ENCODE measurements around the gene TCF15.

GRCh38 chr20:600141-600540 lies 10.0 kb downstream of the TCF15 start:
- no peak for TF ChIP-seq CTCF (IDR thresholded peaks at IDR 0.05)
- no peak for TF ChIP-seq POLR2A (IDR thresholded peaks at IDR 0.05)
- no peak for TF ChIP-seq POLR2AphosphoS5 (IDR thresholded peaks at IDR 0.05; ENCODE audit: insufficient read depth in 1 of 2, low read depth in 1 of 2)
